Heart left ventricle (tissue), 16 donors: ENCODE data around the gene KRTAP2-3. TPM values are rescaled to one million over a fixed set of nuclear protein-coding genes. Genes with fewer than 3 reads are reported as not detected.
"Not testable (repeated sequence)": the region's sequence is repeated elsewhere in the genome, so short reads cannot be mapped to it uniquely, and the experiment has no call there.

Source experiments
- ATAC-seq, 4 donors: fragments of 200-7000 bp; cut with Tn5 transposase; one replicate each; pipeline ENCODE4 v1.9.1; 2020 to 2022; ENCODE audit warnings: moderate library complexity in 4 of 4, mild to moderate bottlenecking in 3 of 4, moderate number of reproducible peaks in 1 of 4
- DNase-seq, 5 donors: peaks; one replicate each; pipeline ENCODE4 v3.0.0-alpha.2; 2020
- H3K27ac ChIP-seq, 12 donors: fragments of 200-600 bp; sonication (generic) in 4 of 12; one replicate each; pipeline versions ENCODE4 v1.5.0 to v1.8.0; 2016 to 2022; ENCODE audit warnings: mild to moderate bottlenecking in 2 of 12
- H3K27me3 ChIP-seq, 9 donors: fragments of 200-600 bp; sonication (generic) in 2 of 9; one replicate each; pipeline versions ENCODE4 v1.5.1 to v1.8.0; 2016 to 2022; ENCODE audit warnings: mild to moderate bottlenecking in 3 of 9
- H3K36me3 ChIP-seq, 9 donors: fragments of 200-600 bp; sonication (generic) in 2 of 9; one replicate each; pipeline versions ENCODE4 v1.5.0 to v1.8.0; 2018 to 2022; ENCODE audit warnings: mild to moderate bottlenecking in 2 of 9
- H3K4me1 ChIP-seq, 12 donors: fragments of 200-600 bp; sonication (generic) in 4 of 12; one replicate each; pipeline versions ENCODE4 v1.5.0 to v1.8.0; 2016 to 2022; ENCODE audit warnings: mild to moderate bottlenecking in 3 of 12
- H3K4me3 ChIP-seq, 12 donors: fragments of 200-600 bp; sonication (generic) in 4 of 12; one replicate each; pipeline versions ENCODE4 v1.5.0 to v1.8.0; 2017 to 2022; ENCODE audit warnings: mild to moderate bottlenecking in 9 of 12, moderate library complexity in 4 of 12
- H3K9me3 ChIP-seq, 12 donors: fragments of 200-600 bp; sonication (generic) in 4 of 12; one replicate each; pipeline versions ENCODE4 v1.5.0 to v1.8.0; 2016 to 2022; ENCODE audit warnings: mild to moderate bottlenecking in 1 of 12
- POLR2A ChIP-seq, 2 donors: fragments of 450-650 bp; IDR thresholded peaks; one replicate each; pipeline ENCODE4 v1.6.1; 2017; ENCODE audit warnings: antibody characterized with exemption in 2 of 2, mild to moderate bottlenecking in 2 of 2, moderate library complexity in 2 of 2
- WGBS, 4 donors: extraction: QIAGEN DNeasy Blood & Tissue Kit in 2 of 4; methylation state at CpG; one replicate each; pipeline versions ENCODE4 v1.1.5 to v1.1.7; 2013 to 2018; 5-methylcytosine and 5-hydroxymethylcytosine counted together
- intact Hi-C, 10 donors: fragments of 100-400 bp; cut with DNase I; formaldehyde crosslinking; loops; one replicate each; pipeline versions ENCODE4 v1.11.1 to v1.14.2; 2022
- polyA plus RNA-seq, 2 donors: library from polyadenylated mRNA; stranded (reverse); fragments of 200-250 nt; gene quantifications; one replicate each; pipeline ENCODE4 v1.2.3, GENCODE V29; 2013
- total RNA-seq, 9 donors: library from RNA; depleted of rRNA in 2 of 9; stranded (reverse); fragments of >200 nt in 2 of 9; fragmentation: NEBNext Ultra II Directional in 3 of 9; extraction: Animal tissue kit (Norgen Biotek cat#: 25700) in 3 of 9; gene quantifications; one replicate each; pipeline versions ENCODE4 v1.1.0 to v1.2.4, GENCODE V29; 2016 to 2023
- TF ChIP-seq, protein P1 (sequence below), 12 donors: fragments of 200-600 bp; sonication (generic) in 4 of 12; IDR thresholded peaks; one replicate each; pipeline versions ENCODE4 v1.5.0 to v1.8.0; 2018 to 2022; ENCODE audit warnings: antibody characterized with exemption in 12 of 12, mild to moderate bottlenecking in 5 of 12
- donor health status: ischemic (EF 13 %, LVEDD 7.1; RV severe dilation, severe dysfunction).
- donor health status: healthy with polysubstance abuse.
- donor health status: DM: no; HTN: yes; CAD: no.
- donor health status: DM: no; HTN: no; CAD: no.
- donor health status: ischemic (EF 25% LVEDD 6.9; RV normal size, moderate dysfunction).
- donor health status: ischemic (EF 25% LVEDD 5.7; RV mildly dilated, moderate dysfunction).
- donor health status: healthy.
- donor health status: DM: yes; HTN: yes; CAD: no.
- donor health status: ischemic (EF 35%, LVEDD 5.7; RV mildly dilated, moderate dysfunction).
- donor health status: nonischemic (EF 11% LVEDD 7.7; RV severe dilation, severe dysfunction).
- donor health status: DM: yes; HTN: yes; CAD: no.
- donor health status: PGD.
- donor health status: ischemic (EF 29% LVEDD 5.4; RV normal size, mild dysfunction).
- donor health status: nonischemic (EF 23%, LVEDD 6.1; RV moderate dilation, normal function).

The KRTAP2-3 gene
- total and polyA plus RNA-seq, 11 donors, result not detected

GRCh38 chr17:41103896-41104295, 44.0 kb upstream of the KRTAP2-3 start:
- TF ChIP-seq, protein P1, sequence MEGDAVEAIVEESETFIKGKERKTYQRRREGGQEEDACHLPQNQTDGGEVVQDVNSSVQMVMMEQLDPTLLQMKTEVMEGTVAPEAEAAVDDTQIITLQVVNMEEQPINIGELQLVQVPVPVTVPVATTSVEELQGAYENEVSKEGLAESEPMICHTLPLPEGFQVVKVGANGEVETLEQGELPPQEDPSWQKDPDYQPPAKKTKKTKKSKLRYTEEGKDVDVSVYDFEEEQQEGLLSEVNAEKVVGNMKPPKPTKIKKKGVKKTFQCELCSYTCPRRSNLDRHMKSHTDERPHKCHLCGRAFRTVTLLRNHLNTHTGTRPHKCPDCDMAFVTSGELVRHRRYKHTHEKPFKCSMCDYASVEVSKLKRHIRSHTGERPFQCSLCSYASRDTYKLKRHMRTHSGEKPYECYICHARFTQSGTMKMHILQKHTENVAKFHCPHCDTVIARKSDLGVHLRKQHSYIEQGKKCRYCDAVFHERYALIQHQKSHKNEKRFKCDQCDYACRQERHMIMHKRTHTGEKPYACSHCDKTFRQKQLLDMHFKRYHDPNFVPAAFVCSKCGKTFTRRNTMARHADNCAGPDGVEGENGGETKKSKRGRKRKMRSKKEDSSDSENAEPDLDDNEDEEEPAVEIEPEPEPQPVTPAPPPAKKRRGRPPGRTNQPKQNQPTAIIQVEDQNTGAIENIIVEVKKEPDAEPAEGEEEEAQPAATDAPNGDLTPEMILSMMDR (IDR thresholded peaks at IDR 0.05), result no peak
- TF ChIP-seq POLR2A (IDR thresholded peaks at IDR 0.05), result no peak

DNA sequence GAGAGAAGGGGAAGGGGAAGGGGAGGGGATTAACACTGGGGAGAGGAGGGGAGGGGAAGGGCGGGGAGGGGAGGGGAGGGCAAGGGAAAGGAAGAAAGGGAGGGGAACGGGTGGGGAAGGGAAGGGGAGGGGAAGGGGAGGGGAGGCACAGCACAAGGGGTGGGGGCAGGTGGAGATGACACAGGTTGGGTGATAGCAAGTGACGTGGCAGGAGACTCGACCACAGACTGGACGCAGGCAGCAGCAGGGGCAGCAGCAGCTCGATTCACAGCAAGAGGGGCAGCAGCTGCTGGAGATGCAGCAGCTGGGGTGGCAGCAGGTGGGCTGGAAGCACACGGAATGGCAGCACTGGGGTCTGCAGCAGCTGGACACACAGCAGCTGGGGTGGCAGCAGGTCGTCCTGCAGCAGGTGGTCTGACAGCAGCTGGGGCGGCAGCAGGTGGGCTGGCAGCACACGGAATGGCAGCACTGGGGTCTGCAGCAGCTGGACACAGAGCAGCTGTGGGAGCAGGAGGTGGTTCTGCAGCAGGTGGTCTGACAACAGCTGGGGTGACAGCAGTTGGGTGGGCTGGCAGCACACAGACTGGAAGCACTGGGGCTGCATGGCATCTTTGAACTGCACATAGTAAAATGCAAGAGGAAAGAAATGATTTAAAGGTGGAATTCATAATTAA, 41.8 kb upstream of the KRTAP2-3 start, which contains the start of gene KRTAP4-16:
TSS of gene KRTAP4-16 (minus strand) at position 624 of the 674 bp plus-strand sequence. CDS start at position 624, 0 bp downstream.
- ATAC-seq (no peak), DNase-seq (no peak)
- Histone ChIP-seq H3K9me3 (no peaks in the 10 kb centered on the region), H3K27me3 (peaks cover 0 to 14% (median 3%) of the 10 kb centered on the region in 9 donors), H3K36me3 (no peaks in the 10 kb centered on the region), H3K27ac (no peak within 1 kb of the TSS), H3K4me1 (no peaks in the 10 kb centered on the region), H3K4me3 (no peak within 1 kb of the TSS)
- 37 to 44% (median 42%) methylated on average over 10 of the region's 10 CpGs for WGBS, 4 donors
- intact Hi-C loops, result no loop called here
- TF ChIP-seq, protein P1 (IDR thresholded peaks at IDR 0.05), result no peak
- no peak for TF ChIP-seq POLR2A (IDR thresholded peaks at IDR 0.05)

More at GRCh38 chr17:41103896-41104295, 44.0 kb upstream of the KRTAP2-3 start:
- intact Hi-C loops, result no loop called here
- no peaks in the 10 kb centered on the region for H3K36me3 ChIP-seq
- H3K27ac ChIP-seq, result no peak overlapping the region
- ATAC-seq (no peak), DNase-seq (no peak)
- no peaks in the 10 kb centered on the region for H3K9me3 ChIP-seq
- H3K4me1 ChIP-seq, result no peaks in the 10 kb centered on the region
- H3K4me3 ChIP-seq, result no peak overlapping the region
- 89 to 95% (median 93%) methylated on average over 1 of the region's 1 CpG for WGBS, 4 donors
- peaks cover 0 to 24% (median 3%) of the 10 kb centered on the region in 9 donors for H3K27me3 ChIP-seq

DNA sequence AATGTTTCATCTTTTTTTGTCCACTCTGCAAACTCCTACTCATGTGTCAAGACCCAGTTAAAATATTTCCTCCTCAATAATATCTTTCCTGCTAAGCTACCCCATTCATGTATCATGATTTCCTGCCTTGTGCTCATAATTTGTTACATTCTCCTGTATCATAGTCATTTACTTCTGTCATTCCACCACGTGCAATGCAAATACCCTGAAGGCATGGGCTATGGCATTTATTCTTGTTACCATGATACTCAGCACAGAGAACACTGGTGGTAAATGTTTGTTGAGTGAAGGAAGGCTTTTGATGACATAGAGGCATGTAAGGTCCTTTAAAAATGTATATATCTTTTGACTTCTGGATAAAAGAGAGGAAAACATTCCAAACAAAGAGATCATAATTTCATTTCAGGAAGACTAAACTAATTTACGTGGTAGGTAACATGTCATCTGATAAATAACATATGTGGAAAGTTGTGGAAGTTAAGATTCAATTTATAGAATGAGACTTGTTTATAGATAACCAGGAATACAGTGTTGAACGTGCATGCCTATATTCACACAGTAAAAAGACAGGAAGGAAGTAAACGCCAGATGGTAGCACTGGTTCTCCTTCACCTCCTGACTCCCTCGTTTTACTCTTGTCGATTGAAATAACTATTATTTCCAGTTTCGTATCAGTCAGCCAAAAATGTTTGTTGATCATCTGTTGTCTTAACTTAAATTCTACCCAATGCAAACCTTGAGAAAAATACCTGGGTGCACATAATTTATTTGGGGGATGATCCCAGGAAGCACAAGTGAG, 40.0 kb upstream of the KRTAP2-3 start:
- WGBS, 4 donors, result 50 to 61% (median 56%) methylated on average over 7 of the region's 7 CpGs
- DNase-seq, intact Hi-C loops, H3K9me3 ChIP-seq, H3K4me3 ChIP-seq, ATAC-seq, H3K27ac ChIP-seq, H3K4me1 ChIP-seq, H3K36me3 ChIP-seq: not testable (repeated sequence)
- peaks cover 0 to 11% (median 3%) of the 10 kb centered on the region in 9 donors for H3K27me3 ChIP-seq

DNA sequence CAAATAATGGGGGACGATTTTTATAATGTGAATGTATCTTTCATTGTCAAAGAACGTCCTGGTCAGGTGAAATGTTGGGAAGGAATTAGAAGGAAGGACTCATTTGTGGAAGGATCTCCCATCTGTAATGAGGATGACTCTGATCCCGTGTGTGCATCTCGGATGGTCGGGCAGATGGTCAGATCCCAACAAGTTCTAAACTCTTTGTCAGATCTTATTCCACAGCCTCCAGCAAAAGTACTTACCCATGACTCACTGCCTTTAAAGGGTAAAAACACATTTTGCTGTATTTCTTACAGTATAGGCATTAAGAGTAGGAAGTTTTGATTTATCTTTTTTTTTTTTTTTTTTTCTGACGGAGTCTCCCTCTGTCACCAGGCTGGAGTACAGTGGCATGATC, 38.6 kb upstream of the KRTAP2-3 start:
- no peaks in the 10 kb centered on the region for H3K4me1 ChIP-seq
- H3K4me3 ChIP-seq, result no peak overlapping the region
- intact Hi-C loops, result no loop called here
- TF ChIP-seq, protein P1 (IDR thresholded peaks at IDR 0.05), result no peak
- no peak for TF ChIP-seq POLR2A (IDR thresholded peaks at IDR 0.05)
- H3K27me3 ChIP-seq, result peaks cover 0 to 11% (median 3%) of the 10 kb centered on the region in 9 donors
- H3K9me3 ChIP-seq, result no peaks in the 10 kb centered on the region
- 77 to 84% (median 78%) methylated on average over 6 of the region's 6 CpGs for WGBS, 4 donors
- H3K36me3 ChIP-seq, result no peaks in the 10 kb centered on the region
- DNase-seq, result no peak
- no peak overlapping the region for H3K27ac ChIP-seq
- no peak for ATAC-seq
